Left hindlimb (tissue), 1 donor: ENCODE data around the gene PLCXD3.
"Not testable (repeated sequence)": the region's sequence is repeated elsewhere in the genome, so short reads cannot be mapped to it uniquely, and the experiment has no call there.

Experiments
- DNase-seq: peaks from one replicate; pipeline ENCODE4 v3.0.0-alpha.2; 2018

The PLCXD3 gene, protein sequence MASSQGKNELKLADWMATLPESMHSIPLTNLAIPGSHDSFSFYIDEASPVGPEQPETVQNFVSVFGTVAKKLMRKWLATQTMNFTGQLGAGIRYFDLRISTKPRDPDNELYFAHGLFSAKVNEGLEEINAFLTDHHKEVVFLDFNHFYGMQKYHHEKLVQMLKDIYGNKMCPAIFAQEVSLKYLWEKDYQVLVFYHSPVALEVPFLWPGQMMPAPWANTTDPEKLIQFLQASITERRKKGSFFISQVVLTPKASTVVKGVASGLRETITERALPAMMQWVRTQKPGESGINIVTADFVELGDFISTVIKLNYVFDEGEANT

GRCh38 chr5:41510176-41510831 is at the start of gene PLCXD3:
PLCXD3 (minus strand) TSS chr5:41510601; CDS start chr5:41510526, 75 bp downstream.
- no peak for DNase-seq

GRCh38 chr5:41559184-41559583 is 48.8 kb upstream of the PLCXD3 start:
- no peak for DNase-seq

DNA sequence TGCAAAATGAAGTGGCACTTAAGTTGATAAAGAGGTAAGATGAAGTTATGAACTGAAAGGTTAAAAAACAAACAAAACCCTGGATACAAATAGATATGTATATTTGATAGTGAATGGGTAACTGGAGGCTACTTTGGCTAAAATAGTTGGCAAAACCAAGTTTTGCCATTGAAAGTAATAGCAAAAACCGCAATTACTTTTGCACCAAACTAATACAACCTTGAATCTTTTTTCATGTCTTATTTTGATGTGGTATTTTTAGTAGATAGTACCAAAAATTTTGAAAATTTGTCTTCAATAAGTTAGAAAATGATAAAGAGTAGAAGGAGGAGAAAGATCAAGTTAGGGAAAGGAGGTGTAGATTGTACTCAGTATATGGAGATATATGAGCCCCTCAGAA is 47.9 kb upstream of the PLCXD3 start:
- no peak for DNase-seq

DNA sequence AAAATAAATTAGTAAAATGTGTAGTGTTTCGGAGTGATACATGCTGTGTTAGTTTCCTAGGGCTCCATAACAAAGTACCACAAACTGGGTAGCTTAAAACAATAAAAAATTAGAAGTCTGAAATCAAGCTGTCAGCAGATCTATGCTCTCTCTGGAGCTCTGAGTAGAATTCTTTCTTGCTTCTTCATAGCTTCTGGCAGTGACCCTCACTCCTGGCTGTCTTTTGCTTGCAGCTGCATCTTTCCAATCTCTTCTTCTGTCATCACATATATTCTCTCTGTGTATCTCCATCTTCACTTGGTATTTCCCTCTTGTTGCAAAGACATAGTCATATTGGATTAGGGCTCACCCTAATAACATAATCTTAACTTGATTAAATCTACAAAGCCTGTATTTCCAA is 37.6 kb upstream of the PLCXD3 start:
- DNase-seq: no peak

- no peak for DNase-seq
Observed at GRCh38 chr5:41542183-41542582, 31.8 kb upstream of the PLCXD3 start.

DNA sequence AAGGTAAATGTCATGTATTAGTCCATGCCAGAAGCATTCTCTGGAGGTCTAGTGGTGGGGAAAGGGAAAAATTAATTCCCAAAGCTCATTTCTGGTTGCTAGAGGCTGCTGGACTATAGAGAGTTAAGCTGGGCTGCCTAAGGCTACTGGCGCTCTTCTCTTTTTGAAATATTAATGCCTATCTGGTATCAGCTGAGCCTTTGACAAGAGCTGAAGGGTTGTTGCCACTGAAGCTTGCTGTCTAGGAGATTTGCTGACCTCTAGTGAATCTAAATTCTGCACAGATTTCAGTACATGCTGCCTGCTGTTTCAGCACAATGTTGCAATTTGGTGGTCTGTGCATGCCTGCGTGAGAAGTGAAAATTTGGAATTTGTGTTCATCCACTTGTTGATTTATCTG is 29.1 kb upstream of the PLCXD3 start:
- DNase-seq: no peak

GRCh38 chr5:41537581-41537980 is 27.2 kb upstream of the PLCXD3 start:
- no peak for DNase-seq

- DNase-seq: no peak
Observed at GRCh38 chr5:41532485-41532884, 22.1 kb upstream of the PLCXD3 start.

DNA sequence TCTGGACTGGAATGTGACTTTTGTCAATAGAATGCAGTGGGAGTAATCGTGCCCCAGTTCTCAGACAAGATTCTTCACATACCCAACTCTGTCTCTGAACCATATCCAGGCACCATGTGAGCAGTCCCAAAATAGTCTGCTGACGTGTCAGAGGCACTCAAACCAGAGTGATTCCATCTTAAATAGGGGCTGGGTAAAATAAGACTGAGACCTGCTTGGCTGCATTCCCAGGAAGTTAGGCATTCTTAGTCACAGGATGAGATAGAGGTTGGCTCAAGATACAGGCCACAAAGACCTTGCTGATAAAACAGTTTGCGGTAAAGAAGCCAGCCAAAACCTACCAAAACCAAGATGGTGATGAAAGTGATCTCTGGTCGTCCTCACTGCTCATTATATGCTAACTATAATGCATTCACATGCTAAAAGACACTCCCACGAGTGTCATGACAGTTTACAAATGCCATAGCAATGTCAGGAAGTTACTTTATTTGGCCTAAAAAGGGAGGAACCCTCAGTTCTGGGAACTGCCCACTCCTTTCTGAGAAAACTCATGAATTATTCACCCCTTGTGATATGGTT is 16.9 kb upstream of the PLCXD3 start:
- DNase-seq: no peak

DNA sequence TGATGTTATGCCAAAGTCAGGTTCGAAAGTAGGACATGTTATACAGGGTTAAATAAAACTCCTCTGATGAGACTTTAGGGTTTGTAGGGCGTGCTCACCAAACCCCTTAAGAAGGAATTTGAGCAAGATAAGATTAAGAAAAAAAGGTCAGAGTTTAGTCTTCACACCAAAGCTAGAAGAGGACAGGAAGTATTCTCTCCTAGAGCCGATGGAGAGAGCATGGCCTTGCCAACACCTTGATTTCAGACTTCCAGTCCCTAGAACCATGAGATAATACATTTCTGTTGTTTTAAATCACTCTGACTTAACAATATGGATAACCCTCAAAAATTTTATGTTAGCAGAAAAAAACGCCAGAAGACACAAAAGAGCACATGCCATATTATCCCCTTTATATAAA is 16.3 kb upstream of the PLCXD3 start:
- DNase-seq: no peak

GRCh38 chr5:41524174-41524573 is 13.8 kb upstream of the PLCXD3 start:
- no peak for DNase-seq

DNA sequence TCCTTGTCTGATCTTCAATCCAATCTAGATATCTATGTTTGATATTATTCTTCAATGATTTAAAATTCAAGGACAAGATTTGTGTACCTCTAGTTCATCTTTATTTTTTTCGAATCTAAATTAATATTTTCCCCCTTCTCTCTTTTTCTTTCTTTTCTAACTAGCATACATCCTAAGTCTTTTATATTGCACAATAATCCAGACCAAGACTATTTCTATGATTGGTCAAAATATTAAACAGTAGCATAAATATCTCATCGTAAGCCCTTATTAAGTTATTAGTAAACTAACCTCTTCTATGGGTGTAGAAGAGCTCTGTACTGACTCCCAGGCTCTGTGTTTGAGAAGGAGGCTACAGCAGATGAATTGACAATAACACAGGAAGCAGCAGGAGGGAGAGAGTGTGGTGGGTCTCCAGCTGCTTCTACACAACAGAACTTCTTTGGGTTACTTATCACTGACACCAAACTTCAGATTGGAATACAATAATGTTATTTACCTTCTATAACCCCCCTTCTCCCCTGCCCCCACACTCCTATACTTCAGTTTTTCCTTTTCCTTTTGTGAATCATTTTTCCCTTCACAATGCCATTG is 11.9 kb upstream of the PLCXD3 start:
- no peak for DNase-seq

- no peak for DNase-seq
Observed at GRCh38 chr5:41519801-41520200, 9.4 kb upstream of the PLCXD3 start.

DNA sequence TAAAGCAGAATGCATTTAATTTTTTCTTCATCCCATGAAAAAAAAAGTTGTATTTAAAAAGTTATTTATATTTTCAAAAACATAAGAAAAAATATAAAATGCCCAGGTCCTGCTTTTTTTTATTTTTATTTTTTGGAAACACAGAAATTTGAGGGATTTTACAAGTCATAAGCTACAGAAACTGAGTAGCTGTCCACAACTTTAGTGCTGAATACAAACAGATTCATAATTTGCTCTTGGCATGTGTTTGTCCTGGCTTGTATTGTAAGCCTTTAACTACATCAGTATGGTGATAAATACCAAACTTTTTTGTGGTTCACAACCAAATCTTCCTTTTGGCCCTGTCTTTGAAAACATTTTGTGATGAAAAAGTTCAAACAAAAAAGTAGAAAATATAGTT is 7.5 kb upstream of the PLCXD3 start:
- DNase-seq: no peak

- DNase-seq: no peak
Observed at GRCh38 chr5:41511241-41511640, 840 bp upstream of the PLCXD3 start.

- DNase-seq: no peak
Observed at GRCh38 chr5:41509399-41510175, 814 bp downstream of the PLCXD3 start.

DNA sequence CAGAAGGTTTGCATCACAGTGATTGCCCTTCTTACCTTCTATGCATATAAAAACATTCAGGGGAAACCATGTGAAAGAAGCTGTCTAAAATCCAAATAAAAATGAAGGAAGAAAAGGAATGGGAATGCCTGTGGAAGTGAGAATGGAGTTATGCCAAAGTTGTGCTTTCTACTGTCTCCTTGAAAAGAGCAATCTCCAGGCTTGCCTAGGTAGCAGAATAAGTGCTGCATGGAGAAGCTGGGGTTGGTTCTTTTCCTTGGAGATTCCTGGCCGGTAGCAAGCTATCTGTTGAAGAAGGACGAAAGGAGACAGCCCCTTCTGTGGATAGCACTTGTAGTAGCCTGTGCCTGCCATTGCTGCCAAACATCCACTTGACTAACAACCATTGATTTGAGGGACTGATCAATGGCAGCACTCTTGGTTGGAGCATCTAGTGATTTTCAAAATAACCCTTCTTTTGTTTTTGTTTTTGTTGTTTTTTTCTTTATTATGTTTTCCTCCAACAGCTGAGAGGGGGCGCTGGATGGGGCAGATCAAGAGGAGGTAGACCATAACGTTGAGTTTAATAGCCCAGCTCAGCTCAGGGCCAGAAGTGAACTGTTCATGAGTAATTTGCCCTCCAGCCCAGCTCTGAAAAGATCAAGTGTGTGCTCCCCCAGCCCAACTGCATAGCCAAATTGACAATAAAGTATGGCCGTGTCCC is 1.6 kb downstream of the PLCXD3 start:
- DNase-seq: no peak

GRCh38 chr5:41508186-41508585 is 2.2 kb downstream of the PLCXD3 start:
- no peak for DNase-seq

GRCh38 chr5:41507501-41507900 is 2.9 kb downstream of the PLCXD3 start:
- DNase-seq: no peak

- DNase-seq: no peak
Observed at GRCh38 chr5:41503860-41504259, 6.5 kb downstream of the PLCXD3 start.

DNA sequence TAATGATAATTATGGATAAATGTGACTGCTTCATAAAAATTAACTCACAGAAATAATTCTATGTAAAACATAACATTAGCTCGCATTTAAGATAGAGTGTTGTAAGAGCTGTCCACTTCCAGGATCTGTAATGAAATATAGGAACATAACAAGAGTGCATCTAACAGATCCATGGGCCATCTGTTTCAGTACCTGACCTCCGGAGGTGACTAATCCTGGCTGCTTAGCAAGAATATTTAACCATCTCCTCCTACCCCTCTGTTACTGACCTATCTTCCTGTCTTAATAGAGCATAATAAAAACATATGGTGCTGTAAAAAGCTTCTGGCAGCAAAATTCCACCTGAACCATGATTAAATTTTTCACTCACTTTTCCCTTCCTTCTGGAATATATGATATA is 7.1 kb downstream of the PLCXD3 start:
- no peak for DNase-seq

DNA sequence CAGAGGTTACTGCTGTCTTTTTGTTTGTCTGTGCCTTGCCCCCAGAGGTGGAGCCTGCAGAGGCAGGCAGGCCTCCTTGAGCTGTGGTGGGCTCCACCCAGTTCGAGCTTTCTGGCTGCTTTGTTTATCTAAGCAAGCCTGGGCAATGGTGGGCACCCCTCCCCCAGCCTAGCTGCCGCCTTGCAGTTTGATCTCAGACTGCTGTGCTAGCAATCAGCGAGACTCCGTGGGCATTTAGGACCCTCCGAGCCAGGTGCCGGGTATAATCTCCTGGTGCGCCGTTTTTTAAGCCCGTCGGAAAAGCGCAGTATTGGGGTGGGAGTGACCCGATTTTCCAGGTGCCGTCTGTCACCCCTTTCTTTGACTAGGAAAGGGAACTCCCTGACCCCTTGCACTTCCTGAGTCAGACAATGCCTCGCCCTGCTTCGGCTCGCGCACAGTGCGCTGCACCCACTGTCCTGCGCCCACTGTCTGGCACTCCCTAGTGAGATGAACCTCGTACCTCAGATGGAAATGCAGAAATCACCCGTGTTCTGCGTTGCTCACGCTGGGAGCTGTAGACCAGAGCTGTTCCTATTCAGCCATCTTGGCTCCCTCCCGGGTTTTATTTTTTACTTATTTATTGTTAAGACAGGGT is 16.8 kb downstream of the PLCXD3 start:
- not testable (repeated sequence) for DNase-seq
